D721Med (cell line): ENCODE data around the gene GOLGA6L10.
"Not testable (repeated sequence)": the region's sequence is repeated elsewhere in the genome, so short reads cannot be mapped to it uniquely, and the experiment has no call there.

Experiments
- DNase-seq: peaks from one replicate; pipeline ENCODE4 v3.0.0; 2011; ENCODE audit warnings: low spot score; ENCODE audit not compliant: insufficient read length
- FAIRE-seq: peaks from 2 replicates; lab custom pipeline; 2011; peaks lifted over from hg19 to GRCh38; lab: Jason Lieb, UNC
- TF ChIP-seq, protein P1 (sequence below): IDR thresholded peaks from 2 replicates; pipeline ENCODE4 v1.5.1; 2012; ENCODE audit warnings: mild to moderate bottlenecking, control low read depth; ENCODE audit not compliant: insufficient read depth; ENCODE audit errors: missing control alignments

GOLGA6L10 gene

DNA sequence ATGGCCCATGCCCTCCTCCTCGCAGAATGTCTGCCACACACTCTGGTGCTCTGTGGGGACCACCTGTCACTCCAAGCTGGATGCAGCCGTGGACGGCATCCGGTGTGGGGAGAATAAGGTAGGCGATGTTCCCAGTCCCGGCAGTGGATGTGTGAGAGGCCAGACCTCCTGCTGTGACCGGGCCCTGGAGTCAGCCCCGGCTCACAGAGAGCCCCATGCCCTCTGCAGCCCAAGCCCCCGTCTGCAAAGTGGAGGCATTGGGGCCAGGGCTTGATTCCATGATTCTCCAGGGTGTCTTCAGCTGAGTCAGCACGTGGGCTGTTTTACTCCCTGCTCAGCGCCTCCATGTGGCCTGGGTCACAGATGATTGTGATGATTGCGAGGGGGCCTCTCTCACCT is 32.2 kb downstream of the GOLGA6L10 start:
- no peak for DNase-seq
- TF ChIP-seq, protein P1, sequence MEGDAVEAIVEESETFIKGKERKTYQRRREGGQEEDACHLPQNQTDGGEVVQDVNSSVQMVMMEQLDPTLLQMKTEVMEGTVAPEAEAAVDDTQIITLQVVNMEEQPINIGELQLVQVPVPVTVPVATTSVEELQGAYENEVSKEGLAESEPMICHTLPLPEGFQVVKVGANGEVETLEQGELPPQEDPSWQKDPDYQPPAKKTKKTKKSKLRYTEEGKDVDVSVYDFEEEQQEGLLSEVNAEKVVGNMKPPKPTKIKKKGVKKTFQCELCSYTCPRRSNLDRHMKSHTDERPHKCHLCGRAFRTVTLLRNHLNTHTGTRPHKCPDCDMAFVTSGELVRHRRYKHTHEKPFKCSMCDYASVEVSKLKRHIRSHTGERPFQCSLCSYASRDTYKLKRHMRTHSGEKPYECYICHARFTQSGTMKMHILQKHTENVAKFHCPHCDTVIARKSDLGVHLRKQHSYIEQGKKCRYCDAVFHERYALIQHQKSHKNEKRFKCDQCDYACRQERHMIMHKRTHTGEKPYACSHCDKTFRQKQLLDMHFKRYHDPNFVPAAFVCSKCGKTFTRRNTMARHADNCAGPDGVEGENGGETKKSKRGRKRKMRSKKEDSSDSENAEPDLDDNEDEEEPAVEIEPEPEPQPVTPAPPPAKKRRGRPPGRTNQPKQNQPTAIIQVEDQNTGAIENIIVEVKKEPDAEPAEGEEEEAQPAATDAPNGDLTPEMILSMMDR = no peak
- FAIRE-seq = no peak

DNA sequence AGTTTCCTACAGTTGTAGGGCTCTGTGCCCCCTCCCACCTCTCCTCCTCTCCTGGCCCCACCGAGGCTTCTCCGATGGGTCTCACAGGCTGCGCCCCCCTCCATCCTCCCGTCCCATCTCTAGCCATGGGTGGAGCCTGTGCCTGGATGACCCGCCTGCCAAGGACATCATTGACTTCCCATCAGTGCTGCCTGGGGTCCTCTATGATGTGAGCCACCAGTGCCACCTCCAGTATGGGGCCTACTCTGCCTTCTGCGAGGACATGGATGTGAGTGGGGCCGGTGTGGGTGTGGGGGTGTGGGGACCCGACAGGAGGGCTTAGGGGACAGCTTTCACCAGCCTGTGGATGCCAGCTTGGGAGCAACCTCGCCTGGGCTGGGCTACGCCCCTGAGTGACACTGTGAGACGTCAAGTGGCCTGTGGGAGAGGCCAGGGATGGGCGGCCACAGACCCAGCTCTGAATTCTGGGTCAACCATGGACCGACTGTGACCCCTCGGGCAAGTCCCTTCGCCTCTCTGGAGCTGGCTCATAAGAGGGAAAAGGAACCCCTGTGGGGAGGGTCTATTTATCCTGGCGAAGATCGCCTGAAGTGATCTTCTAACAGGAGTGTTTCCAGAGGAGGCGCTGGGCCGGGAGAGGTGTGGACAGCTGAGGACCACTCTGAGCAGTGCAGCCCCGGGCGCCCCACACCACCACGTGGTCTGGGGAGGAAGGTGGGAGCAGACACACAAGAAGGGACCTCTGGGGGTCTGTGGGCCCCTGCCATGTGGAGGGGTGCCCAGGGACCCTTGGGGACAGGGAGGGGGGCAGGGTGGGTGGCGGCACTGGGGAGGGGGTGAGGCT is 32.8 kb downstream of the GOLGA6L10 start:
- DNase-seq, FAIRE-seq: not testable (repeated sequence)

DNA sequence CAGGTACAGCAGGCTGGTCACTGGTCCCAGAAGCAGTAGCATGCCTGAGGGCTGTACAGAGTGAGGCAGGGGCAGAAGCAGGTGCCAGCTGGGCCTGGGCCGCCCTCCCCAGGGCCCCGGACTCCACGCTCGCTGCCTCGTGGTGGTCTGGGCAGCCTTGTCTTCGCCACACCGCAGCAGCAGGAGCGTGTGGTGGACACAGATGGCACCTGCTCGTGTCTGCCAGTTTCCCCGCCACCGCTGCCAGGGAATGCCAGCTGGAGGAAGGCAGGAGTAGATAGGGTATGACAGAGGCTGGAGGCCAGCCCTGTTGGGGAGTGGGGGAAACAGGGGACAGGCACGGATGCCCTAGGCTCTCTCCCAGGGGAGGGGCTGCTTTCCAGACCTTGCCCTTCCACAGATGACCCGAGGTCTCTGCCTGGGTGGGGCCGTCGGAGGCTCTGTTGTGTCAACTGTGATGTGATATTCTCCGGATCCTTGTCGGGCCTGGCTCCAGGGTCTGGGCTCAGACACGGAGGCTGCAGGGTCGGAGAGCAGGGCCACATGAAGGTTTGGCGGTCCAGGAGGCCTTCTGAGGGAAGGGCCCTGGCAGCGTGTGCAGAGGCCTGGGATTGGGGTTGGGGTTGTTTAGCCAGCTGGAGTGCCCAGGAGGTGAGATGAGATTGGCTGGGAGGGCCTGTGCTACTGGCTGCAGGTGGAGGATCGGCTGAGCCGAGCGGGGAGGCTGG is 33.6 kb downstream of the GOLGA6L10 start:
- TF ChIP-seq, protein P1 = no peak
- FAIRE-seq = no peak
- DNase-seq = no peak

DNA sequence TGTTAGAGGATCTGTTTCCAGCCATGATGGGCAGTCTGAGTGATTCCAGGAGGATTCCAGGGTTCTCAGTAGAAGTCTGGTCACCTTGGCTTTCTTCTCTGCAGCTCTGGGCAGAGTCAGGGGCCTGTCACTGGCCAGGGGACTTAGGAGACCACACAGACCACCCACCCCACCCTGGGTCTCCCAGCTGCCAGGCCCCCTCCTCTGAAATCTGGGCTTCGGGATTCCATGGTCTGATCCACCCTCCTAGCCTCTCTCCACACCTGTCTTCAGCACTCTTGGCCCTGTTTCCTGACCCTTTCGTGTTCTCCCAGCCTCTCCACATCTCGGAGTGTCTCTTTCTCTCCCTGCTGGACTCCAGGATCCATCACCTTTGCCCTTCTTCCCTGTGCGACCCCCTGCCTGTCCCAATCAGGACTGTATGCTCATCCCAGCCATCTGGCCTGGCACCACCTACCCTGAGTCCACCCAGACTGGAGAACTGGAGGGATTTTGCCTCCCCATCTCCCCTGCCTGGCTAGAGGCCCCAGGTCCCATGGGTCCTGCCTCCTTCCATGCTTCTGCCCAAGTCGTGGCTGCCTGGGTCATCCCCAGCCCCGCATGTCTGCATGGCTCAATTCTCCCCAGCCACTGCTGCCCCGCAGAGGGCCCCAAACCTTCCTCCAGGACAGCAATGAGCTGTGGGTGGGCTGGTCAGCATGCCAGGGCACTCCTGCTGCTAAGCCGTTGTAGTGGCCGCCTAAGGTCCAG is 34.3 kb downstream of the GOLGA6L10 start:
- TF ChIP-seq, protein P1 = no peak
- FAIRE-seq = no peak
- DNase-seq = no peak

DNA sequence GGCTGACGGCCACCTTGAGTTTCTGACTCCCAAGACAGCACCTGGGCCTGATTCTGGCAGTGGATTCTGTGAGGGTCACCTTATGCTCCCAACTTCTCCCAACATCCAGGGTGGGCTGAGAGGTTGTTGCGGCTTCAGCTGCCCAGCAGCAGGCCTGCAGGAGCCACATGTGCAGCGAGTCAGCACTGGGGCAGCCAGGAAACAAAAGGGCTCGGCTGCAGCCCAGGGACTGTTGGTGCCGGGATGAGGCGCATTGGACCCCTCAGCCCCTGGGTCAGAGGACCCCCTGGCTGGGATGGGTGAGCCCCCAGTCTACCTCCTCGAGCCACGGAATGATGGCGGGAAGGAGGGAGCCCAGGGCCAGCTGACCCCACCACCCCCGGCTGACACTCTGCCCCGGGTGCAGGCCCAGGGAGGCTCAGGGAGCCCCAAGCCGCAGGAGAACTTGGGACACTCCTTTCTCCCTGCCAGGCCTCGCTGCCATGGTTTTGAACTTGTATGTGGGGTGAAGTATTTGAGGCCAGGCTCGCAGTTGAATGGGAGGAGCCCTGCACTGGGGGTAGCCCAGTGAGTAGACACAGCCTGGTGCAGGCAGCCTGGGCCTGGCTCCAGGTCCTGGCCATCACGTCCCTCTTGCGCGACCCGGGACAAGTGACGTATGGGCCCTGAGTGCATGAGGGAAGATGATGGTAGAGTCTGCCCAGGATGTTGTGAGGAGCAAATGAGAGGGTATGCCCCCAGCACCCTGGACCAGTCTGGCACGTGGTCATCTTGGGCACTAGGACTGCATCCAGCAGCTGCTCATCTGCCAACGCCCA is 35.1 kb downstream of the GOLGA6L10 start:
- not testable (repeated sequence) for DNase-seq, FAIRE-seq

DNA sequence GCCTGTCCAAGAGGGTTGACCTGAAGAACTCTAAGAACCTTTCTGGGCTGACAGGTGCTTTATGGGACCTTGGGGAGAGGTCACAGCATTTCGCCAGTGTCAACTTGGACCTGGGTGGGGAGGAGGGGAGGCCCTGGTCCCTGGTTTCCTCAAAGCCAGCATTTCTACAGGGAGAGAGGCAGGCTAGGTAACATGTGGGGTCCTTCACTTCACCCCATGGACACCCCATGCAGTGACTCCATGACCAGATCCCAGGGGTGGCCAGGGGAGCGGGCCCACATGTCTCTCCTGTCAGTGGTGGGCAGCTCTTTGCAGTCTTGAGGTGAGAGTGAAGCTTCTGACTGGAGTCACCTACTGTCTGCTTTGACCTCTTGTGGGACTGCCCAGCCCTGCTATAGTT is 35.8 kb downstream of the GOLGA6L10 start:
- TF ChIP-seq, protein P1 = no peak
- FAIRE-seq = no peak
- DNase-seq = no peak

DNA sequence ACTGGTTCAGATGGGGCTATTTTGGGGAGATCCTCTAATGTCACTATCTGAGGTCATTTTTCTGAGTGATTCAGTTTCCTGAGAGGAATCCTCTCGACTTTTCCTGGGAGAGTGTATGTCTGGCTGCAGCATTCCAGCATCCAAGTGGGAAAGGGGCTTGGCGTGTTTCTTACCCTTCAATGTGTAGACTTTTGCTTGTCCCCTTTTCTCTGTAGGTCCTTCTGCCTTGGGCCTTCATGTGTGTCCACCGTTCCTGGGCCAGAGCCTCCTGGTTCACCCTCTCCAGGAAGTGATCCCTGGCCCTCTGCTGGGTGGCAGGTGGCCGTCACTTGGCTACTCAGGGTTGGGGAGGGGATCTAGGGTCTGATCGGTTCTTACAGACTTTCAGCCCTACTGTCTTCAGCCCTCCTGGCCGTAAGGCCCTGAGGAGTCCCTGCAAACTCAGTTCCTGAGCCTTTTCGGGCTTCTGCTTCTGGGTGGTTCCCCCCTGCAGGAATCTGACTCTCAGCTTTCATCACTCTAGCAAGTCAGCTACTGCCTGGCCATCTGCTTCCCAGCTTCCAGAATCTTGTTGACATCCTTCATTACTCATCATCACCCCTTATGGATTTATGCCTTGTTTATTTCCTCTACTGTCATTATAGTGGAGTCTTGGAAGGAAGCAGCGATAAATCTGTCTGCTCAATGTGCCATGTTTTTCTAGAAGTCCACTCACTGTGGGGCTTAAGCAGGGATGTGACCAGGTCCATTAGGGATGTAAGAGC is 36.5 kb downstream of the GOLGA6L10 start:
- FAIRE-seq (no peak), DNase-seq (no peak)
- TF ChIP-seq, protein P1 = no peak

DNA sequence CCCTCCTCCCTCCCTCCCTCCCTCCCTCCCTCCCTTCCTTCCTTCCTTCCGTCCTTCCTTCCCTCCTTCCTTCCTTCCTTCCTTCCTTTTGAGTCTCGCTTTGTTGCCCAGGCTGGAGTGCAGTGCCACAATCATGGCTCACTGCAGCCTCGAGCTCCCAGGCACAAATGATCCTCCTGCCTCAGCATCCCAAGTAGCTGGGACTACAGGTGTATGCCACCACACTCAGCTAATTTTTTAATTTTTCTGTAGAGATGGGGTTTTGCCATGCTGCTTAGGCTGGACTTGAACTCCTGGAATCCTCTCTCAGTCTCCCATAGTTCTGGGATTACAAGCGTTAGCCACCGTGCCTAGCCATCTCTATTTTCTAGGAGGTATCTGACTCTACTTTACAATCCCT is 38.0 kb downstream of the GOLGA6L10 start:
- not testable (repeated sequence) for FAIRE-seq, DNase-seq
